ENCODE data around the gene GMPR.

Gene GMPR

DNA sequence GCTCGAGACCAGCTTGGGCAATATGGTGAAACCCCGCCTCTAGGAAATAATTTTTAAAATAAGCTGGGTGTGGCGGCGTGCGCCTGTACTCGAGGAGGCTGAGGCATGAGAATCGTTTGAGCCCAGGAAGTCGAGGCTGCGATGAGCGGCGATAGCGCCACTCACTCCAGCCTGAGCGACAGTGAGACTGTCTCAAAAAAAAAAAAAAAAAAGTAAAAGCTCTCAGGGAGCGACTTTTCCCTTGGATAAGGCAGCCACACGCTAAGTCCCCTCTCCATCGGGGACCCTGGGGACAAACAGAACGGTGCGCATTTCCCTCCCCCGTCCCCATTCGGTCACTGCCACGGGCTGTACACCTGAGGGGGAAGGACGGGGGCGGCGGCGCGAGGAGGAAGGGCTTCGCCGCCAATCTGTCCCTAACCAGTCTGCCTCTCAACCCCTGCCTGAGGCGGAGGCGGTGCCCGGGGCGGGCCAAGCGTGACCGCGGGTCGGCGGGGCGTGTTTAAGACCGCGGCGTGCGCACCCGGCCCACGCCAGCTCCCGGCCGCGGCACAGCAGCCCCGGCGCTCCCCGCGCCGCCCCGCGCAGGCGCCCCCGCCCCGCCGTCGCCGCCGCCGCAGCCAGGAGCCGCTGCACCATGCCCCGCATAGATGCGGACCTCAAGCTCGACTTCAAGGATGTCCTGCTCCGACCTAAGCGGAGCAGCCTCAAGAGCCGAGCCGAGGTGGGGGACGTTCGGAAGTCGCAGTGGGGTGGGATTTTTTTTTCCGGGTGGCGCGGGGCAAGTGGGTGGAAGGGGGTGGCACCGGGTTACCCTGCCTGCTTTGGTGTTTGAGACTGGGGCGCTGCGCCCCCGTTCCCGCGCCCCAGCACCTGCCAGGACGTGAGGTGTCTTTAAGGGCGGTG is at the start of gene GMPR:
TSS of gene GMPR (plus strand) at position 531 of the 906 bp plus-strand sequence. CDS start at position 638, 107 bp downstream.
- Histone ChIP-seq H3K27ac (no peak within 1 kb of the TSS), H3K9me3 (no peaks in the 10 kb centered on the region), H3K27me3 (peaks cover 58% of the 10 kb centered on the region), H3K4me3 (ENCODE audit: low read depth in 1 of 2, low read length in 1 of 2) (peak within 1 kb of the TSS; percentile 56 to 57), H3K4me1 (ENCODE audit: control insufficient read depth in 1 of 2, insufficient read depth in 1 of 2, low read depth in 1 of 2, low read length in 1 of 2) (peaks cover 17 to 23% of the 10 kb centered on the region in 2 experiments), H3K36me3 (no peaks in the 10 kb centered on the region)
- TF ChIP-seq, protein P1, sequence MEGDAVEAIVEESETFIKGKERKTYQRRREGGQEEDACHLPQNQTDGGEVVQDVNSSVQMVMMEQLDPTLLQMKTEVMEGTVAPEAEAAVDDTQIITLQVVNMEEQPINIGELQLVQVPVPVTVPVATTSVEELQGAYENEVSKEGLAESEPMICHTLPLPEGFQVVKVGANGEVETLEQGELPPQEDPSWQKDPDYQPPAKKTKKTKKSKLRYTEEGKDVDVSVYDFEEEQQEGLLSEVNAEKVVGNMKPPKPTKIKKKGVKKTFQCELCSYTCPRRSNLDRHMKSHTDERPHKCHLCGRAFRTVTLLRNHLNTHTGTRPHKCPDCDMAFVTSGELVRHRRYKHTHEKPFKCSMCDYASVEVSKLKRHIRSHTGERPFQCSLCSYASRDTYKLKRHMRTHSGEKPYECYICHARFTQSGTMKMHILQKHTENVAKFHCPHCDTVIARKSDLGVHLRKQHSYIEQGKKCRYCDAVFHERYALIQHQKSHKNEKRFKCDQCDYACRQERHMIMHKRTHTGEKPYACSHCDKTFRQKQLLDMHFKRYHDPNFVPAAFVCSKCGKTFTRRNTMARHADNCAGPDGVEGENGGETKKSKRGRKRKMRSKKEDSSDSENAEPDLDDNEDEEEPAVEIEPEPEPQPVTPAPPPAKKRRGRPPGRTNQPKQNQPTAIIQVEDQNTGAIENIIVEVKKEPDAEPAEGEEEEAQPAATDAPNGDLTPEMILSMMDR (IDR thresholded peaks at IDR 0.05), result no peak

DNA sequence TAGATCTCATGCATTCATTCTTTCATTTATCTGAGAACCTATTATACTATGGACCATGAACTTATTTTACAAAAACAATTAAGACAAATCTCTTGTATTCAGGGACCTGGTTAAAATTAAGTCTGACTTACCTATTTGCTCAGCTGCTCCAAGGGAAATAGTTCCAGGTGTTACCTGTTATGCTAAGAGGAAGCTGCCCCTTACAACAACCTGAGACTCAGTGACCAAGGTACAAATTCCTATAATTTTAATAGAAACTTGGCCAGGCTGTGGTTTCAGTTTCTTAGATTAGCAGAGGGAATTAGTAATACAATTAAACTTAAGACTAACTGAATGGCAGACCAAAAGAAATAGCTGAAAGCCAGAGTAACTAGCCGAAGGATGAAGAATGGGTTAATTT is 48.2 kb upstream of the GMPR start:
- TF ChIP-seq, protein P1 (IDR thresholded peaks at IDR 0.05), result no peak
- Histone ChIP-seq H3K27ac (no peak overlapping the region), H3K36me3 (no peaks in the 10 kb centered on the region), H3K9me3 (no peaks in the 10 kb centered on the region), H3K27me3 (no peaks in the 10 kb centered on the region), H3K4me3 (ENCODE audit: low read depth in 1 of 2, low read length in 1 of 2) (no peak overlapping the region), H3K4me1 (ENCODE audit: control insufficient read depth in 1 of 2, insufficient read depth in 1 of 2, low read depth in 1 of 2, low read length in 1 of 2) (no peaks in the 10 kb centered on the region)

DNA sequence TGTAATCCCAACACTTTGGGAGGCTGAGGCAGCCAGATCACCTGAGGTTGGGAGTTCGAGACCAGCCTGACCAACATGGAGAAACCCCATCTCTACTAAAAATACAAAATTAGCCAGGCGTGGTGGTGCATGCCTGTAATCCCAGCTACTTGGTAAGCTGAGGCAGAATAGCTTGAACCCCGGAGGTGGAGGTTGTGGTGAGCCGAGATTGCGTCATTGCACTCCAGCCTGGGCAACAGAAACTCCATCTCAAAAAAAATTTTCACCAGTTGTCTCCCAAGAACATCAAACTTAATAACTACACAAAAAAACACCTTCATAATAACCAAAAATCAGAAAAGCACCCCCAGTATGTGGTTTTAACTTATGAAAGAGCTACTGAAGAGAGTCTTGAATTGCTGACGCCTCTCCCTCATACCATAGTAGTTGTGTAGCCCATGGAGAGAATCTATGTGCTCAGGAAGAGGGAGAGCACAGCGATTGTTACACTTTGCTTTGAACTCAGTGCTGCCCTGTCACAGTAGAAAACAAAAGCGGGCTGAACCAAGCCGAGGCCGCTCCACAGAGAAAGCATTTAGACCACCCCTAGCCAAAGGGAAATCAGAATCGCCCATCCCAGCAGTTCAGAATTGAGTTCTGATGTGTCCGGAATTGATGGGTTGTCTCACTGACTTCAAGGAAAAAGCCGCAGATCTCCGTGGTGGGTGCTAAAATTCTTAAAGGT is 42.0 kb upstream of the GMPR start:
- Histone ChIP-seq H3K9me3 (no peaks in the 10 kb centered on the region), H3K27me3 (no peaks in the 10 kb centered on the region), H3K36me3 (no peaks in the 10 kb centered on the region), H3K4me3 (ENCODE audit: low read depth in 1 of 2, low read length in 1 of 2) (no peak overlapping the region), H3K4me1 (ENCODE audit: control insufficient read depth in 1 of 2, insufficient read depth in 1 of 2, low read depth in 1 of 2, low read length in 1 of 2) (no peaks in the 10 kb centered on the region), H3K27ac (no peak overlapping the region)
- TF ChIP-seq, protein P1 (IDR thresholded peaks at IDR 0.05), result no peak

GRCh38 chr6:16196984-16197546 is 41.3 kb upstream of the GMPR start:
- H3K9me3 ChIP-seq, result no peaks in the 10 kb centered on the region
- no peaks in the 10 kb centered on the region for H3K4me1 ChIP-seq (ENCODE audit: control insufficient read depth in 1 of 2, insufficient read depth in 1 of 2, low read depth in 1 of 2, low read length in 1 of 2)
- H3K36me3 ChIP-seq, result no peaks in the 10 kb centered on the region
- no peak overlapping the region for H3K4me3 ChIP-seq (ENCODE audit: low read depth in 1 of 2, low read length in 1 of 2)
- H3K27me3 ChIP-seq, result no peaks in the 10 kb centered on the region
- TF ChIP-seq, protein P1 (IDR thresholded peaks at IDR 0.05), result no peak
- no peak overlapping the region for H3K27ac ChIP-seq

GRCh38 chr6:16198061-16198705 is 40.2 kb upstream of the GMPR start:
- TF ChIP-seq, protein P1 (IDR thresholded peaks at IDR 0.05), result no peak
- H3K4me1 ChIP-seq (ENCODE audit: control insufficient read depth in 1 of 2, insufficient read depth in 1 of 2, low read depth in 1 of 2, low read length in 1 of 2), result no peaks in the 10 kb centered on the region

More at GRCh38 chr6:16198061-16198705, 40.2 kb upstream of the GMPR start:
- no peaks in the 10 kb centered on the region for H3K27me3 ChIP-seq
- H3K9me3 ChIP-seq, result no peaks in the 10 kb centered on the region
- H3K36me3 ChIP-seq, result no peaks in the 10 kb centered on the region
- no peak overlapping the region for H3K27ac ChIP-seq
- H3K4me3 ChIP-seq (ENCODE audit: low read depth in 1 of 2, low read length in 1 of 2), result no peak overlapping the region

Data from neutrophil (primary cell).